ENCODE results near the gene H6PD.

H6PD gene

DNA sequence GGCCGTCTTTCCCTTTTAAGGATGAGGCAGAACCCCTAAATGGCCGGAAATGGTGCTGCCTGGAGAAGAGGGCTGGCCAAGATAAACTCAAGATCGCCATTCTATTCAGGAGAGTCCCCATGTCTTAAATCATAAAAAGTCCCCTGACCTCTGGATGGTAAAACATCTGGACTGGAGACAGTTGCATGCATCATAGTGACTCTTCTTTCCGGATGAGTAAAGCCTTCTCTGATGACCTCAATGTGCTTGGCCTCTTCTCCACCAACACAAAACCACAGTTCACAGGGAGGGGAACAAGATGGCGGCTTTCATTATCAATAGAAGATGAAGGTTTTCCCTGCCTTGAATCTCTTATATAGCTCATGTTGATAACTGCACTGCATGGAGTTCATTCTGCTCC, 27.5 kb upstream of the H6PD start:
- no peak for DNase-seq

DNA sequence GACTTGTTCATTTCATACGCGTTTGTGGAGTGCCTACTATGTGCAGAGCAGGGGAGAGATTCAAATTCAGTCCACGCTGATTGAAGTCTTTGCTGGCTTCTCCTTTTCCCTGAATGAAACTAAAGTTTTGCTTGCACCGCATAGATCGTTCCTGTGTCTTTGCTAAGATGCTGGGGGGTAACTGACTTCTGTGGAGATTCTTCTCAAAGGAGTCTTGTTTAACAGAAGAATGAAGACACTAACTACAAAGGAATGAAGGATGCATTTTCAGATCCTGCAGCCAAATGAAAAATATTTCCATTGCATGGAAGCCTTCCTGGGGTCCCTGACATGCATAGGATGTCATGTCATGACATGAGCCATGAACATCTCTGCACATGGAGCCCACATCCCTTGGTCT, 26.9 kb upstream of the H6PD start:
- no peak for DNase-seq

GRCh38 chr1:9211291-9211811, 23.2 kb upstream of the H6PD start:
- no peak for DNase-seq

- DNase-seq = no peak
These were observed 21.8 kb upstream of the H6PD start for GRCh38 chr1:9212735-9213134.

DNA sequence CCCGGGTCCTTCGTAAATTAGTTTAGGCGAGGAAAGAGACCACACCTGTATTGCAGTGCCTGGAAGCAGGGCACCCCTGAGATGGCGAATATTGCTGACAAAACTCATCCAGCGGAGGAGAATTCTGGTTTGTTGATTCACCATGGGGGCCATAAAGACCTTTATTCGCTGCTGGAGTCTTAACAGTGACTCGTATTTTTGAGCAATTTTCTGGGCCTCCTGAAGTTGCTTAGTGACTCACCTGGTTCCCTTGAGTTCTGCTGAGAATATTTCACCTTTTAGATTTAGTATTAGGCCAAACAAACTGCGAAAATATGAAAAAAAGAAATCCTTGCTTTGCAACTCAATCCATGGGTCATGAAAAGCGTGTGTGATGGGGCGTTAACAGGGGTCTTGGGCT, 20.6 kb upstream of the H6PD start:
- no peak for DNase-seq

- no peak for DNase-seq
These were observed 15.7 kb upstream of the H6PD start for GRCh38 chr1:9218917-9219316.

DNA sequence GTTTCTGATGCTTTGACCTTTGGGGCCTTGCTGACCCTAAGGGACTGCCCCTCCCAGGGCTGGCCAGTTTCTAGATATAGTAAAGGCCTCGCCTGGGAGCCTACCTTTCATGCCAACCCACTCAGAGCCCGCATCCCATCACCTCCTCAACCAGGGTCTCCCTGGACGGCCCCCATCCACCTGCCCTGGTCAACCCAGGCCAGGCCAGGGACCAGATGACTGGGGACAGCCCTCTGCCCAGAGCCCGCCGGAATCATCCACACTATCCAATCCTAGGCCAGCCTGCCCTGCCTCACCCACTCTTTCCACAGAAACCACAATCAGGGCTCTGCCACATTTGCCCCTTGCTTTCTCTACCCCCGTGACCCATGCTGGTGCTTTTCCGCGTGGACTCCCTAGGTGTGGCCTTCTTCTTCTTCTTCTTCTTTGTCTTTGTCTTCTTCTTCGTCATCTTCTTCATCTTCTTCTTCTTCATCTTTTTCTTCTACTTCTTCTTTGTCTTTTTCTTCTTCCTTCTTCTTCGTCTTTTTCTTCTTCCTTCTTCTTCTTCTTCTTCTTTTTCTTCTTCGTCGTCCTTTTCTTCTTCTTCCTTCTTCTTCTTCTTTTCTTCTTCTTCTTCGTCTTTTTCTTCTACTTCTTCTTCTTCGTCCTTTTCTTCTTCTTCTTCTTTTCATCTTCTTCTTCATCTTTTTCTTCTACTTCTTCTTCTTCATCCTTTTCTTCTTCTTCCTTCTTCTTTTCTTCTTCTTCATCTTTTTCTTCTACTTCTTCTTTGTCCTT, 11.5 kb upstream of the H6PD start:
- DNase-seq = no peak

DNA sequence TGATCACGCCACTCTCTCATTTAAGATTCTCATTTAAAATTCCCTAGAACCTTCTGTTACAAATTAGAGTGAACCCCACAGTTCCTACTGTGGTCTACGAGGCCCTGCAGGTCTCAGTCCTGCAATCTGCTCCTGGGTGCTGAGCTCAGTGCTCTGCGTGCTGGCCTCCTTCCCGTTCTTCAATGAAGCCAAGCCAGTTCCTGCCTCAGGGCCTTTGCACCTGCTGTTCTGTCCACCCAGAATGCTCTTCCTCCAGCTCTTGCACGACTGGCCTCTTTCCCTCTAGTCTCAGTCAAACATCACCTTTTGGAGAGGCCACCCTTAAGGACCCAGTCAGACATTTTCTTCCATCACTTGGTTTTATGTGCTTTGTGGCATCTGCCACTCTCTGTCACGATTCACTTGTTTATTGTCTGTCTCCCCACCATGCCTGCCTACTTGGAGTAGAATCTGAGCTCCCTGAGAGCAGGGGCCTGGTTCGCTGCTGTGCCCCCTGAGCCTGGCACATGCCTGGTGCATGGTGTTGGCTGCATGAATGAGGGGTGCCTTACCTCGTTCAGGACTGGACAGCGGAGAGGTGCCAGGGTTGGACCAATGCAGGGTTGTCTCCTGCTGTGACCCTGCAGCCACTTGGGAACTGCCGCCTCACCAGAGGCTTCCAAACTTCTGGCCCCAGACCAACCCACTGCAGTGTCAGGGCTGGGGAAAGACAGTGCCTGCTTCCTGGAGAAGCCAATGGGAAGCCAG, 9.7 kb upstream of the H6PD start:
- no peak for DNase-seq

DNA sequence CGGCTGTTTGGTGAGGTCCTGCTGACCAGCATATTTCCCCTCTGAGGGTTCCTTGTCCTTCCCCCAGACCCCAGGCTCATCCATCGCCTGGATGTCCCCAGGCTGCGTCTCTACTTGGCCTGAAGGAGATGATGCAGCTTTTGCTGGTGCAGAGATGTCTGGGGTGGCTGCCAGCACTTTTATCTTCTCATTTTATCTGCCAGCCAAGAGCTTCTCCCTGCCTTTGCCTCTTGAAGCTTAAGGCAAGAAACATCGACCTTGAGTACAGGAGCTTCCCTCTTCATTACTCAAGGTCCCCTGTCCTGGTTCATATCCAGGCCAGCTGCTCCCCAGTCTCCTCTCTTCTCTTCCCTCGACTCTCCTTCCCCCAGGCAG, 9.2 kb upstream of the H6PD start:
- DNase-seq = no peak

GRCh38 chr1:9228609-9229008, 6.0 kb upstream of the H6PD start:
- DNase-seq = no peak

DNA sequence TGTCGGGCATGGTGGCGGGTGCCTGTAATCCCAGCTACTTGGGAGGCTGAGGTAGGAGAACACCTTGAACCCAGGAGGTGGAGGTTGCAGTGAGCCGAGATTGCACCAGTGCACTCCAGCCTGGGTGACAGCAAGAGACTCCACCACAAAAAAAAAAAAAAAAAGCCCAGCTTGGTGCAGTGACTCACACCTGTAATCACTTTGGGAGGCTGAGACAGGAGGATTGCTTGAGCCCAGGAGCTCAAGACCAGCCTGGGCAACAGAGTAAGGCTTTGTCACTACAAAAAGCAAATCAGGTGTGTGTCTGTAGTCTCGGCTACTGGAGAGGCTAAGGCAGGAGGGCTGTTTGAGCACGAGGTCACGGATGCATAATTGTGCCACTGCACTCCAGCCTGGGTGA, 5.0 kb upstream of the H6PD start:
- DNase-seq = no peak

DNA sequence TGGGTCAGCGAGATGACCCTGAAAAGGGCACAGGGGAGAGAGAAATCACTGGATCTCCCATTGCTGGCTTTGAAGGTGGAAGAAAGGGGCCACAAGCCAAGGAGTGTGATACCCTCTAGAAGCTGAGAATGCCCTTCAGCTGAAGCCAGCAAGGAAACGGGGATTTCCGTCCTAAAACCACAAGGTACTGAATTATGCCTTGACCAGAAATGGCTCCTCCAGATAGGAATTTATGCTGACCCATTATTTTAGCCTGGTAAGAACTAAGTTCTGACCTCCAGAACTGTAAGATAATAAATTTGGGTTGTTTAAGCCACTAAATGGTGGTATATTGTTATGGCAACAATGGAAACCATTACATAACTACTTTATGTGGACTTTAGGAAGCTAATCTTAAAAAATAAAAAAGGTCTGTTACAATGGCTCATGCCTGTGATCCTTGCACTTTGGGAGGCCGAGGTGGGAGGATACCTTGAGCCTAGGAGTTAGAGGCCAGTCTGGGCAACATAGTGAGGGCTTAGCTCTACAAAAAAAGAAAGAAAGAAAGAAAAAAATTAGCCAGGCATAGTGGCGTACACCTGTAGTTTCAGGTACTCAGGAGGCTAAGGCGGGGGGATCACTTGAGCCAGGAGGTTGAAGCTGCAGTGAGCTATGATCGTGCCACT, 3.6 kb upstream of the H6PD start:
- no peak for DNase-seq

GRCh38 chr1:9231648-9232332, 2.8 kb upstream of the H6PD start:
- DNase-seq = no peak

DNA sequence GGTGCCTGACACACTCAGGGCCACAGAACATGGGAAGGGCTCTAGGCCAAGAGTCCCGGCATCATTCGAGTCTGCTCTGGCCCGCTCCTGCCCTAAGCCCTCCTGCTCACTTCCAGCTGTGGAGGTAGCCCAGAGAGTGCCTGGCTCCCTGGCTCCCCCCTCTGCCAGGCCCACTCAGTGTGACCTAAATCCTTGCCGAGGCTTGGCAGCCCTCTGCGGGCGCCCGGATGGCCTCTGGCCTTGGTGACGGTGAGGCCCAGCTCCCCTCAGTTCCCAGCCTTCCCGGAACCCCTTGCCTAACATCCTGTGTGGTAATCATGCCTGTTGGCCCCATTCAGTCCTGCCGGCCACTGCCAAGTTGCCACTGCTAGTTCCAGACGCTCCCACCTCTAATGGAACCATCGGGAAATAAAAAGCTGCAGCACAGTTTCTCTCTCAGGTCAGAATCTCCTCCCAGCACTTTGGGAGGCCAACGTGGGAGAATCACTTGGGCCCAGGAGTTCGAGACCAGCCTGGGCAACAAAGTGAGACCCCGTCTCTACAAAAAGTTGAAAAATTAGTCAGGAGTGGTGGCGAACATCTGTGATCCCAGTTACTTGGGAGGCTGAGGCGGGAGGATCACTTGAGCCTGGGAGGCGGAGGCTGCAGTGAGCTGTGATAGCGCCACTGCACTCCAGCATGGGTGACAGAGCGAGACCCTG, 1.2 kb upstream of the H6PD start:
- DNase-seq = peak; percentile 64

DNA sequence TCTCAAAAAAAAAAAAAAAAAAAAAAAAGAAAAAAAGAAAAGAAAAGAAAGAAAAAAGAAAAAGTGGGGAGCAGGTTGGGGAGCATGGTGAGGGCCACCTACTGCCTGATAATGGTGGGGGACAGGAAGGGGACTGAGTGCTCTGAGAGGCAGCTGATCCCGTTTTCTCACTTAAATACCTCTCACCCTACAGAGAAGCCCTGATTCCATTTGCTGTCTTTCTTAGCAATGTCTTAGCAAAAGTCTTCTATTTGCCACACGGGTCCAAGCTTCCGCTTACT, 692 bp upstream of the H6PD start:
- no peak for DNase-seq

- DNase-seq = no peak
These were observed 504 bp downstream of the H6PD start for GRCh38 chr1:9235096-9235459.

DNA sequence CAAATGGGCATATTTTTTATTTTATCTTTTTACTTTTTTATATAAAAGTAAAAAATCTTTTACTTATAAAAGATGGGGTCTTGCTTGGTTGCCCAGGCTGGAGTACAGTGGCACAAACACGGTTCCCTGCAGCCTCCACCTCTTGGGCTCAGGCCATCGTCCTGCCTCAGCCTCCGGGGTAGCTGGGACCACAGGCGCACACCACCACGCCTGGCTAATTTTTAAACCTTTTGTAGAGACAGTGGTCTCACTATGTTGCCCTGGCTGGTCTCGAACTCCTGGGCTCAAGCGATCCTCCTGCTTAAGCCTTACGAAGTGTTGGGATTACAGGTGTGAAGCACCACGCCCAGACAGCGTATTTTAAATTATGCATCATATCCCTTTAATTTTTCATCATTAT, 986 bp downstream of the H6PD start:
- DNase-seq = no peak

DNA sequence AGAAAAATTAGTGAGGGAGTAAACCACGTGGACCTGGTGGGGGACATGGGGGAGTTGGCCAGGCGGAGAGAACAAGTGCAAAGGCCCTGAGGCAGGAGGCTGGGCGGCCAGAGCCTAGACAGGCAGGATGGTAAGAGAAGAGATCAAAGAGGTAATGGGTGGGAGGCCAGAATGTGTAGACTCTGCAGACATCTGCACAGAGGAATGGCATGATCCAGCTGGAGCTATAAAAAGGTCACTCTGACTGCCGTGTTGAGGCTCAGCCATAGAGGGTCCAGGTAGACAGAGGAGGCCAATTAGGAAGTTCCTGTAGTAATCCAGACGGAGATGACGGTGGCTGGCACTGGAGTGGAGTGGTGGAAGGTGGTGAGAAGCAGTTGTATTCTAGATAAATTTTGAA, 3.6 kb downstream of the H6PD start:
- no peak for DNase-seq

GRCh38 chr1:9238550-9238949, 4.0 kb downstream of the H6PD start:
- DNase-seq = no peak

- DNase-seq = peak; percentile 13
These were observed 5.2 kb downstream of the H6PD start for GRCh38 chr1:9239622-9240401.

DNA sequence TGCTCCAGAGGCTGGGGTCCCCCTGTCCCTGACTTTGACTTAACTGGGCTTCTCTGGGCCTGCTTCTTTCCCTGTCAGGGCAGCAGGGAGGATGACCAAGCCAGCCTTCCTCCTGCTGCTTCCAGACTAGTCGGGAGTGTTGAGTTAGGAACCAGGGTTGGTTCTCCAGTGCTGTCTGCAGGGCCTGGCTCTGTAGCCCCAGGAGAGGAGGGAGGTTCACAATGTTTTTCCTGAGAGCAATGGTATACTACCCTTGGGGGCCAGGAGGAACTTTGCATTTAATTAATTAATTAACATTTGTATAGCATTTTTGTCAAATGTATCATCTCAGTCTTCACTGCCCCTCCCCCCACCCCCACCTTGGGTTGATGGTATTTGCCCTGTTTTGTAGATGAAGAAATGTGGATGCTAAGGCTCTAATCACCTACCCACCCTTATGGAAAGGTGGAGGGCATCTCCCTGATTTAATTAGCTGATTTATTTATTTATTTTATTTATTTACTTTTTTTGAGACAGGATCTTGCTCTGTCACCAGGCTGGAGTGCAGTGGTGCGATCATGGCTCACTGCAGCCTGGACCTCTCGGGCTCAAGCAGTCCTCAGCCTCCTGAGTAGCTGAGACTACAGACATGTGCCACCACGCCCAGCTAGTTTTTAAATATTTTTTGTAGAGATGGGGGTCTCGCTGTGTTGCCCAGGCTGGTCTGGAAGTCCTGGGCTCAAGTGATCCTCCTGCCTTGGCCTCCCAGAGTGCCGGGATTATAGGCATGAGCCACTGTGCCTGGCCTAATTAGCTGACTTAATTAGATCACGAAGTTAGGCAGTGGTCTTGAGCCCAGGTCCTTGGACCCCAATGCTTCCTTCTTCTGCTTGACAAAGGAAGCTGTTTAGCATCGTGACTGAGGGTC, 6.6 kb downstream of the H6PD start:
- DNase-seq = no peak
